Activated naive CD4-positive, alpha-beta T cell treated with anti-CD3 and anti-CD28 coated beads, Interleukin-2, amount 50 U/mL, for 24 hours (primary cell): ENCODE results near the gene FAM234A.
"Not testable (repeated sequence)": the region's sequence is repeated elsewhere in the genome, so short reads cannot be mapped to it uniquely, and the experiment has no call there.

Source experiments
- H3K27ac Mint-ChIP-seq: one replicate; pipeline ENCODE4 v1.8.0; 2021; ENCODE audit warnings: mild to moderate bottlenecking, mixed read lengths
- H3K27me3 Mint-ChIP-seq: one replicate; pipeline ENCODE4 v1.8.0; 2021; ENCODE audit warnings: mixed read lengths
- H3K36me3 Mint-ChIP-seq: one replicate; pipeline ENCODE4 v1.8.0; 2021; ENCODE audit warnings: mixed read lengths
- H3K4me1 Mint-ChIP-seq: one replicate; pipeline ENCODE4 v1.8.0; 2021; ENCODE audit warnings: mixed read lengths
- H3K4me3 Mint-ChIP-seq: one replicate; pipeline ENCODE4 v1.8.0; 2021; ENCODE audit warnings: mild to moderate bottlenecking, mixed read lengths
- H3K9me3 Mint-ChIP-seq: one replicate; pipeline ENCODE4 v1.8.0; 2021; ENCODE audit warnings: mixed read lengths

The FAM234A gene

GRCh38 chr16:212999-213398 lies 21.6 kb upstream of the FAM234A start:
- Mint-ChIP-seq H3K27me3 (no peaks in the 10 kb centered on the region), H3K4me1 (peaks cover 12% of the 10 kb centered on the region), H3K36me3 (peaks cover 9% of the 10 kb centered on the region), H3K27ac (no peak overlapping the region), H3K4me3 (no peak overlapping the region), H3K9me3 (no peaks in the 10 kb centered on the region)

DNA sequence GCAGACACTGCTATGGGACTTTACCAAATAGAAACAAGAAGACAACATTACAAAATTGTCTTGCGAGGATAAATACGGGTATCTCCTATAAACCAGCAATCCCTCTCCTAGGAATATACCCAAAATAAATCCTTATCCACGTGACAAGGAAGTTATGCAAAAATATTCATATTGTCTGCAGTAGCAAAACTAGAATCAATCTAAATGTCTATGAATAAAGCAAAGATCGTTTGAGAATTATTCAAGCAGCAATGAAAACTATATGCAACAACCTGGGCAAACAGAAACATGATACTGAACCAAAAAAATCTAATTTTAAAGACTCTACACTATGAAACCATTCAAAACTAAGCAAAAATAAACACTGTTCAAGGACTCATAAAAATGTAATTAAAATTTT lies 14.6 kb upstream of the FAM234A start:
- H3K4me1 Mint-ChIP-seq: peaks cover 14% of the 10 kb centered on the region
- H3K27ac Mint-ChIP-seq: no peak overlapping the region
- no peaks in the 10 kb centered on the region for H3K9me3 Mint-ChIP-seq
- no peaks in the 10 kb centered on the region for H3K27me3 Mint-ChIP-seq
- no peak overlapping the region for H3K4me3 Mint-ChIP-seq
- peaks cover 9% of the 10 kb centered on the region for H3K36me3 Mint-ChIP-seq

DNA sequence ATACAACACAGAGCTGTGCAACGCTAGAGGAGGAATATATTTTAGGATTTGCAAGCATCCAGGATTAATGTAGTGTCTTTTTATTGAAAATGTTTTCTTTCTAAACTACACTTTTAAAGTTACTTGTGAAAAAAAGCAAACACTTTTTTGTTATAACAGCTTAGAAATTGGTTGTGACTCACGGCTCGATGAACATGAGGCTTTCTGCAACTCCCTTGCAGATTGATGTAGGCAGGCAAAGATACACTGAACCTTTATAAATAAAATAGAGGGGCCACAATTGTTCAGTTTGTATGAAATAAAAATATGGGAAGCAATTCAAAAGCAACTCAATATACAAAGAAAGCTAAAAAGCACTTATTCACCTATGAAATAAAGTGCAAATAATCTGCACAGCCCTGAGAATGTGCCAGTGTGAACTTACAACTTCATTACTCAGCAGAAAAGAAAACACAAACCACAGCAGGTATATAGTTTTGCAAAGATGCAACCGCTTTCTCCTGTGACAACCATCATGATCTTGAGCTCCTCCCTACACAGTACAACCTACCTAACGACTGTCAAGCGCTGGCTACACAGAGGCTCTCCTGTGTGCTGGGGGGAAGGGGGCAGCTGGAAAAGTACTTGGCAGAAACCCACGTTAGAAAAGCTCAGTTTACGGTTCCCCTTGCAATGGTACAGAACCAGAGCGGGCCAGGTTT lies 6.3 kb upstream of the FAM234A start:
- no peaks in the 10 kb centered on the region for H3K27me3 Mint-ChIP-seq
- peak overlapping the region; percentile 91 for H3K4me3 Mint-ChIP-seq
- peaks cover 4% of the 10 kb centered on the region for H3K36me3 Mint-ChIP-seq
- H3K9me3 Mint-ChIP-seq: no peaks in the 10 kb centered on the region
- peaks cover 36% of the 10 kb centered on the region for H3K4me1 Mint-ChIP-seq
- H3K27ac Mint-ChIP-seq: peak overlapping the region; percentile 90

DNA sequence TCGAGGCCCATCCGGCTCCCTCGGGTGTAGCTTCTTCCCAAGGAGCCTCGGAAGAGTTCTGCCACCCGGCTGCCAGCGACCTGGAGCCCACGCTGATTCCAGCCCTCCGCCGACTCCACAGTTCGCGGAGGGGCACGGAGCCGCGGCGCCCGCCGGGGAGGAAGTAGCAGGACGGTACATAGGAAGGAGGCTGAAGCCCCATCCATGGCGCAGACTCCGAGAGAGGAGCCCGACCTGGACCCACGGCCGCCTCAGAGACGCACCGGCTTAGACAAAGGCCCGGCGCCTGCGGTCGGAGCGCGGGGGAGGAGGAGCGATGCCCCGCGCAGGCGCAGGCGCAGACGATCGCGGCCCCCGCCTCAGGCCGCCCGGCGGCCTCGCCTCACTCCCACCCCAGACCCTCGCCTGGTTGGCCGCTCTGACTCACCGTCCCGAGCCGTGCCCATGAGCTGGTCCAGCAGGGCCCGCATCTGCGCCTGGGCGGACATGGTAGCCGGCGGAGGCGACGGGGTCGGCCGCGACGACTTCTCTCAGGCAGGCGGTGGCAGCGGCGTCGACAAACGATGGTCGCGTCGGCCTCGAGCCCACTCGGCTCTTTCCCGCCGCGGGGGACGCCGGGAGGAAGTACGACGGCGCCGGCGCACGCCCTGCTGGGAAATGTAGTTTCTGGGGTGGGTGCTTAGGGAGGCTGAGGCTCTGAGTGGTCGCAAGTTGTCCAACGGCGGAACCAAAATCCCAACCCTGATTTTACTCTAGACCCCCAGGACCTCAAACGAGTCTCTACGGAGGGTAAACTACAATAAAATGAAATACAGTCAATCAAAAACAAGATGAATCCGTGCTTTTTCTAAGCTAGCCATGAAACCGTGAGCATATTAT lies 5.5 kb upstream of the FAM234A start, which contains the start of gene LUC7L:
Gene LUC7L (minus strand): TSS at position 598 of the 879 bp plus-strand sequence. CDS start 110 bp downstream, at position 488.
- Mint-ChIP-seq H3K27ac (peak within 1 kb of the TSS; percentile 92), H3K36me3 (peaks cover 4% of the 10 kb centered on the region), H3K4me1 (peaks cover 36% of the 10 kb centered on the region), H3K9me3 (no peaks in the 10 kb centered on the region), H3K27me3 (no peaks in the 10 kb centered on the region), H3K4me3 (peak within 1 kb of the TSS; percentile 91)

DNA sequence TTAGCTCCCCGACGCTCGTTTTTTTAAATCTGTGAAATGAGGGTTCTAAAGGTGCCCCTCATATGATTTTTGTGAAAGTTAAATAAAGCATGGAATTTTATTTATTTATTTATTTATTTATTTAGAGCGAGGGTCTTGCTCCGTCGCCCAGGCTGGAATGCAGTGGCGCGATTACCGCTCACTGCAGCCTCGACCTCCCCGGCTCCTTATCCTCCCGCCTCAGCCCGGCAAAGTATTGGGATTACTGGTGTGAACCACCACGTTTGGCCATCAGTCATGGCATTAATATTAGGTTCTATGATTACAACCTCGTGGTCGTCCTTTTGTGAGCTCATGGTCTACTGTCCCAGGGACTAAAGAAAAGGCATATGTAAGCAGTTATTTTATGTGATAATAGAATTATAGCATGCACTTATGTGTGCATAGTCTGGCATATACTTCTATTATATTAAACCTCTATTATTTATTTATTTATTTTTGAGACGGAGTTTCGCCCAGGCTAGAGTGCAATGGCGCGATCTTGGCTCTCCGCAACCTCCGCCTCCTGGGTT lies 4.8 kb upstream of the FAM234A start:
- Mint-ChIP-seq H3K36me3 (peaks cover 4% of the 10 kb centered on the region), H3K27ac (no peak overlapping the region), H3K27me3 (no peaks in the 10 kb centered on the region), H3K4me1 (peaks cover 36% of the 10 kb centered on the region), H3K4me3 (peak overlapping the region; percentile 55), H3K9me3 (no peaks in the 10 kb centered on the region)

DNA sequence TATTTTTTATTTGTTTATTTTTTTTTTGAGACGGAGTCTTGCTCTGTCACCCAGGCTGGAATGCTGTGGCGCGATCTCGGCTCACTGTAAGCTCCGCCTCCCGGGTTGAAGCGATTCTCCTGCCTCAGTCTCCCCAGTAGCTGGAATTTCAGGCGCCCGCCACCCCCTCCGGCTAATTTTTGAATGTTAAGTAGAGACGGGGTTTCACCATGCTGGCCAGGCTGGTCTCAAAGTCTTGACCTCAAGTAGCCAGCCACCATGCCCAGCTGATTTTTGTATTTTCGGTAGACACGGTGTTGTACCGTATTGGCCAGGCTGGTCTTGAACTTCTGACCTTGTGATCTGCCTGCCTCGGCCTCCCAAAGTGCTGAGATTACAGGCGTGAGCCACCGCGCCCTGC lies 4.3 kb upstream of the FAM234A start:
- peaks cover 41% of the 10 kb centered on the region for H3K4me1 Mint-ChIP-seq
- not testable (repeated sequence) for H3K9me3 Mint-ChIP-seq, H3K27ac Mint-ChIP-seq, H3K4me3 Mint-ChIP-seq, H3K36me3 Mint-ChIP-seq, H3K27me3 Mint-ChIP-seq

- H3K9me3 Mint-ChIP-seq: no peaks in the 10 kb centered on the region
- H3K4me3 Mint-ChIP-seq: no peak overlapping the region
- H3K4me1 Mint-ChIP-seq: peaks cover 42% of the 10 kb centered on the region
- H3K27ac Mint-ChIP-seq: no peak overlapping the region
- H3K36me3 Mint-ChIP-seq: peaks cover 4% of the 10 kb centered on the region
- no peaks in the 10 kb centered on the region for H3K27me3 Mint-ChIP-seq
Measured at GRCh38 chr16:230949-231348, 3.7 kb upstream of the FAM234A start.

- Mint-ChIP-seq H3K27ac (no peak overlapping the region), H3K27me3 (no peaks in the 10 kb centered on the region), H3K9me3 (no peaks in the 10 kb centered on the region), H3K36me3 (peaks cover 2% of the 10 kb centered on the region), H3K4me3 (no peak overlapping the region), H3K4me1 (peaks cover 32% of the 10 kb centered on the region)
Measured at GRCh38 chr16:239948-240277, 5.3 kb downstream of the FAM234A start.

- Mint-ChIP-seq H3K4me3 (no peak overlapping the region), H3K27ac (no peak overlapping the region), H3K36me3 (peaks cover 2% of the 10 kb centered on the region), H3K27me3 (no peaks in the 10 kb centered on the region), H3K9me3 (no peaks in the 10 kb centered on the region), H3K4me1 (peaks cover 26% of the 10 kb centered on the region)
Measured at GRCh38 chr16:240559-240958, 5.9 kb downstream of the FAM234A start.

DNA sequence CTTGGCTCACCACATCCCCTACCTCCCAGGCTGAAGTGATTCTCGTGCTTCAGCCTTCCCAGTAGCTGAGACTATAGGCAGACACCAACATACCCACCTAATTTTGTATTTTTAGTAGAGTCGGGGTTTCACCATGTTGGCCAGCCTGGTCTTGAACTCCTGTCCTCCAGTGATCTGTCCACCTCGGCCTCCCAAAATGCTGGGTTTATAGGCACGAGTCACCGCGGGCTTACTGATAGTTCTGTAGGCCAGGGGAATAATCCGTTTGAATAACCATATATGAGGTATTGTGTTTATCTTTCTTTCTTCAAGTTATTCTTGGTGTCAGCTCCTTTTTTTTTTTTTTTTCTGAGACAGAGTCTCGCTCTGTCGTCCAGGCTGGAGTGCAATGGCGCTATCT lies 7.7 kb downstream of the FAM234A start:
- H3K4me3 Mint-ChIP-seq: no peak overlapping the region
- H3K9me3 Mint-ChIP-seq: no peaks in the 10 kb centered on the region
- no peak overlapping the region for H3K27ac Mint-ChIP-seq
- H3K4me1 Mint-ChIP-seq: peaks cover 21% of the 10 kb centered on the region
- no peaks in the 10 kb centered on the region for H3K27me3 Mint-ChIP-seq
- no peaks in the 10 kb centered on the region for H3K36me3 Mint-ChIP-seq

DNA sequence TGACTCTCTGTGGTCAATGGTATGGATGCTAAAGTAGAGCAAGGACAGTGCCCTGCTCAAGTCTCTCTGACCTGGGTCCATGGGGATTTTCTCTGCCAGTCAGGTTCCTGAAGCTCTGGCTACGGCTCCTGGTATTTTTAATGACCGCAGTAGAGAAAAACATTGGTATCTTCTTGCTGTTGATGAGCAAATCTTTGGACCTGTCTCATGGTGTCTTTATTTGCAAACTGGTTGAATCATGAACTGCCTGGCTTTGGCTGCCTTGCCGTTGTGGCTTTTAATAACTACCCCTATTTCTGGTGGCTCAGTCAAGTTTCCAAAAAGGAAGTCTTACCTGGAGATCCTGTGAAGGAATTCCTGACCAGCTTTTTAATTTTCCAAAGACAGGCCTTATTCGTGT lies 8.7 kb downstream of the FAM234A start:
- H3K27me3 Mint-ChIP-seq: no peaks in the 10 kb centered on the region
- H3K4me3 Mint-ChIP-seq: no peak overlapping the region
- peaks cover 19% of the 10 kb centered on the region for H3K4me1 Mint-ChIP-seq
- H3K27ac Mint-ChIP-seq: no peak overlapping the region
- H3K36me3 Mint-ChIP-seq: no peaks in the 10 kb centered on the region
- H3K9me3 Mint-ChIP-seq: no peaks in the 10 kb centered on the region

- peaks cover 13% of the 10 kb centered on the region for H3K4me1 Mint-ChIP-seq
- H3K27me3 Mint-ChIP-seq: no peaks in the 10 kb centered on the region
- H3K27ac Mint-ChIP-seq: no peak overlapping the region
- no peaks in the 10 kb centered on the region for H3K36me3 Mint-ChIP-seq
- no peak overlapping the region for H3K4me3 Mint-ChIP-seq
- H3K9me3 Mint-ChIP-seq: no peaks in the 10 kb centered on the region
Measured at GRCh38 chr16:245105-245504, 10.5 kb downstream of the FAM234A start.

- Mint-ChIP-seq H3K9me3 (no peaks in the 10 kb centered on the region), H3K27ac (no peak overlapping the region), H3K4me1 (peaks cover 5% of the 10 kb centered on the region), H3K36me3 (peaks cover 4% of the 10 kb centered on the region), H3K27me3 (no peaks in the 10 kb centered on the region), H3K4me3 (no peak overlapping the region)
Measured at GRCh38 chr16:247027-247426, 12.4 kb downstream of the FAM234A start.

DNA sequence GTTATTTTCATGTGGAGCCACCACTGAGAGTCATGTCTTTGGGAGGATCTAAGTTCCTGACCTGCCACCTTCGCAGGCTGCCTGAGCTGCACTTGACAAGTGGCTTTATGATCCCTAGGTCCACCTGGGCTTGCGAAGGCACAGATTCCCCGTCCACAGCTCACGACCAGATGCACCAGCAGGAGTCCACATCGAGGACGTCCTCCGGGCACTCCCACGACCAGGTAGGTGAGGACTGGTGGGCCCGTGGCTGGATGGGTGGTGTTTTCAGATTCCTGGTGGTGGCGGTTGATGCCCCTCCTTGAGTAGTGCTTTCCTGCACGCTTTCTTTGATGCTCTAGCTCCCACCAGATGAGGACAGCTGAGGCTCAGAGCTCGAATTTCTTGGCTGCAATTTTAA lies 14.8 kb downstream of the FAM234A start:
- H3K36me3 Mint-ChIP-seq: peaks cover 4% of the 10 kb centered on the region
- no peaks in the 10 kb centered on the region for H3K9me3 Mint-ChIP-seq
- H3K27ac Mint-ChIP-seq: no peak overlapping the region
- no peaks in the 10 kb centered on the region for H3K27me3 Mint-ChIP-seq
- no peak overlapping the region for H3K4me3 Mint-ChIP-seq
- peaks cover 20% of the 10 kb centered on the region for H3K4me1 Mint-ChIP-seq

- peak overlapping the region; percentile 81 for H3K4me3 Mint-ChIP-seq
- peaks cover 12% of the 10 kb centered on the region for H3K36me3 Mint-ChIP-seq
- H3K4me1 Mint-ChIP-seq: peaks cover 26% of the 10 kb centered on the region
- H3K9me3 Mint-ChIP-seq: no peaks in the 10 kb centered on the region
- peak overlapping the region; percentile 94 for H3K27ac Mint-ChIP-seq
- no peaks in the 10 kb centered on the region for H3K27me3 Mint-ChIP-seq
Measured at GRCh38 chr16:252366-253337, 18.0 kb downstream of the FAM234A start.
